Upper lobe of left lung (tissue), 6 donors: Measurements from ENCODE around the gene TBC1D9B. TPM values are rescaled to one million over a fixed set of nuclear protein-coding genes. Genes with fewer than 3 reads are reported as not detected.

Experiments used
- ATAC-seq, 2 donors: fragments of 200-7000 bp; cut with Tn5 transposase; one replicate each; pipeline ENCODE4 v1.9.1; 2022; ENCODE audit warnings: mild to moderate bottlenecking in 2 of 2, moderate library complexity in 2 of 2; ENCODE audit not compliant: low FRiP score in 2 of 2
- DNase-seq, 2 donors: peaks; one replicate each; pipeline ENCODE4 v3.0.0-alpha.2; 2019 to 2020
- H3K27ac ChIP-seq, 4 donors: fragments of 200-600 bp; sonication (generic); one replicate each; pipeline ENCODE4 v1.5.1; 2016 to 2019
- H3K27me3 ChIP-seq, 4 donors: fragments of 200-600 bp; sonication (generic); one replicate each; pipeline ENCODE4 v1.5.1; 2017 to 2019
- H3K36me3 ChIP-seq, 4 donors: fragments of 200-600 bp; sonication (generic); one replicate each; pipeline ENCODE4 v1.5.1; 2016 to 2019
- H3K4me1 ChIP-seq, 4 donors: fragments of 200-600 bp; sonication (generic); one replicate each; pipeline ENCODE4 v1.5.1; 2018 to 2019
- H3K4me3 ChIP-seq, 4 donors: fragments of 200-600 bp; sonication (generic); one replicate each; pipeline ENCODE4 v1.5.1; 2017 to 2019; ENCODE audit warnings: mild to moderate bottlenecking in 2 of 4, moderate library complexity in 1 of 4
- H3K9me3 ChIP-seq, 4 donors: fragments of 200-600 bp; sonication (generic); one replicate each; pipeline ENCODE4 v1.5.1; 2018 to 2019
- CTCF ChIP-seq, 6 experiments: fragments of 450-650 bp in 4 of 6; fragments of 200-600 bp in 2 of 6; sonication (generic) in 2 of 6; IDR thresholded peaks; one replicate each; pipeline ENCODE4 v1.5.1; 2016 to 2019; ENCODE audit warnings: antibody characterized with exemption in 6 of 6
- EP300 ChIP-seq, 4 donors: sonication (generic); formaldehyde crosslinking; IDR thresholded peaks; one replicate each; pipeline ENCODE4 v1.5.1; 2017; ENCODE audit warnings: antibody characterized with exemption in 4 of 4, control low read depth in 2 of 4
- POLR2A ChIP-seq, 4 donors: fragments of 450-650 bp; IDR thresholded peaks; one replicate each; pipeline ENCODE4 v1.5.1; 2016 to 2017; ENCODE audit warnings: antibody characterized with exemption in 4 of 4, mild to moderate bottlenecking in 2 of 4
- POLR2AphosphoS5 ChIP-seq, 2 donors: sonication (generic); formaldehyde crosslinking; IDR thresholded peaks; one replicate each; pipeline ENCODE4 v1.5.1; 2017; ENCODE audit warnings: antibody characterized with exemption in 2 of 2
- WGBS, 2 donors: methylation state at CpG; one replicate each; pipeline ENCODE4 v1.1.5; 2017 to 2018; 5-methylcytosine and 5-hydroxymethylcytosine counted together
- total RNA-seq, 6 donors: library from RNA; depleted of rRNA in 4 of 6; stranded (reverse); fragments of >200 nt in 4 of 6; gene quantifications; one replicate each; pipeline versions ENCODE4 v1.1.0 to v1.2.1, GENCODE V29; 2016 to 2021
- donor health status: DM: no; HTN: no; CAD: no; lungs with moderate emphysema.
- donor health status: DM: no; HTN: yes; CAD: no; lungs with severe emphysema.

TBC1D9B gene
- total RNA-seq, 6 donors from 2014 or later = 66.4 to 228 (median 110) TPM

GRCh38 chr5:179953987-179954386 lies 46.3 kb upstream of the TBC1D9B start:
- 94 to 96% methylated on average over 4 of the region's 4 CpGs for WGBS, 2 donors
- ATAC-seq = no peak
- TF ChIP-seq EP300 (IDR thresholded peaks at IDR 0.05) = no peak
- TF ChIP-seq POLR2A (IDR thresholded peaks at IDR 0.05) = no peak
- TF ChIP-seq CTCF (IDR thresholded peaks at IDR 0.05) = no peak
- no peak for TF ChIP-seq POLR2AphosphoS5 (IDR thresholded peaks at IDR 0.05)

GRCh38 chr5:179936976-179937681 lies 29.4 kb upstream of the TBC1D9B start:
- H3K4me1 ChIP-seq = no peaks in the 10 kb centered on the region
- H3K27me3 ChIP-seq = no peaks in the 10 kb centered on the region
- no peak overlapping the region for H3K27ac ChIP-seq
- no peak for DNase-seq
- no peak overlapping the region for H3K4me3 ChIP-seq
- no peaks in the 10 kb centered on the region for H3K9me3 ChIP-seq
- no peak for TF ChIP-seq CTCF (IDR thresholded peaks at IDR 0.05)
- TF ChIP-seq POLR2A (IDR thresholded peaks at IDR 0.05) = no peak
- no peak for TF ChIP-seq EP300 (IDR thresholded peaks at IDR 0.05)
- TF ChIP-seq POLR2AphosphoS5 (IDR thresholded peaks at IDR 0.05) = no peak
- ATAC-seq = no peak
- WGBS, 2 donors = 87 to 95% methylated on average over 13 of the region's 13 CpGs
- H3K36me3 ChIP-seq = no peaks in the 10 kb centered on the region

More at GRCh38 chr5:179953987-179954386, 46.3 kb upstream of the TBC1D9B start:
- peaks cover 0 to 25% (median 6%) of the 10 kb centered on the region in 4 donors for H3K36me3 ChIP-seq
- no peak for DNase-seq
- H3K27ac ChIP-seq = no peak overlapping the region
- H3K4me1 ChIP-seq = no peaks in the 10 kb centered on the region
- no peak overlapping the region for H3K4me3 ChIP-seq
- no peaks in the 10 kb centered on the region for H3K9me3 ChIP-seq
- H3K27me3 ChIP-seq = no peaks in the 10 kb centered on the region

- no peaks in the 10 kb centered on the region for H3K9me3 ChIP-seq
- H3K4me3 ChIP-seq = no peak overlapping the region
- ATAC-seq (no peak), DNase-seq (no peak)
- TF ChIP-seq EP300 (IDR thresholded peaks at IDR 0.05) (no peak), POLR2A (IDR thresholded peaks at IDR 0.05) (no peak), CTCF (IDR thresholded peaks at IDR 0.05) (no peak)
- 88 to 95% methylated on average over 8 of the region's 8 CpGs for WGBS, 2 donors
- no peak overlapping the region for H3K27ac ChIP-seq
- H3K27me3 ChIP-seq = no peaks in the 10 kb centered on the region
- no peaks in the 10 kb centered on the region for H3K4me1 ChIP-seq
- H3K36me3 ChIP-seq = no peaks in the 10 kb centered on the region
Measured at GRCh38 chr5:179930788-179931473, 23.2 kb upstream of the TBC1D9B start.

GRCh38 chr5:179927824-179928223 lies 20.1 kb upstream of the TBC1D9B start:
- no peak for DNase-seq
- Histone ChIP-seq H3K9me3 (no peaks in the 10 kb centered on the region), H3K27ac (no peak overlapping the region), H3K27me3 (no peaks in the 10 kb centered on the region), H3K4me3 (no peak overlapping the region), H3K4me1 (no peaks in the 10 kb centered on the region), H3K36me3 (no peaks in the 10 kb centered on the region)
- no peak for TF ChIP-seq CTCF (IDR thresholded peaks at IDR 0.05)
- TF ChIP-seq EP300 (IDR thresholded peaks at IDR 0.05) = no peak
- no peak for TF ChIP-seq POLR2AphosphoS5 (IDR thresholded peaks at IDR 0.05)
- TF ChIP-seq POLR2A (IDR thresholded peaks at IDR 0.05) = no peak
- WGBS, 2 donors = 75 to 85% methylated on average over 7 of the region's 7 CpGs
- no peak for ATAC-seq
